HG03175 (cell line): ENCODE data around the gene C20orf202.
"Not testable (repeated sequence)": the region's sequence is repeated elsewhere in the genome, so short reads cannot be mapped to it uniquely, and the experiment has no call there.

Experiments
- ATAC-seq: cut with Tn5 transposase; IDR thresholded peaks from one replicate; pipeline ENCODE4 v1.9.1; 2021; ENCODE audit warnings: mild to moderate bottlenecking, moderate library complexity; ENCODE audit not compliant: unreplicated experiment

Gene C20orf202

DNA sequence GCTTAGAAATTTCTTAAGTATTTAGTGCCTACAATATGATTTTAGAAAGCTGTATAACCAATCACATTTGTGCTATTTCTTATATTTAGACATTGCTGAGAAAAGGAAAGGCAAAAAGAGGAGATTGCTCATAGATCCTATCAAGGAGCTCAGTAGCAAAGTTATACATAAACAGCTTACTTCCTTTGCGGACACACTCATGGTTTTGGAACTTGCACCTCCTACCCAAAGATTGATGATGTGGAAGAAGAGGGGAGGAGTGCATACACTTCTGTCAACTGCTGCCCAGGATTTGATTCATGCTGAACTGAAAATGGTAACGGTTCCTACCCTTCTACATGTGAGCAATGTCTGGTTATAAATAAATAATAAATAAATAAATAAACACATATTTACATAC, 39.3 kb downstream of the C20orf202 start:
- ATAC-seq, result no peak

DNA sequence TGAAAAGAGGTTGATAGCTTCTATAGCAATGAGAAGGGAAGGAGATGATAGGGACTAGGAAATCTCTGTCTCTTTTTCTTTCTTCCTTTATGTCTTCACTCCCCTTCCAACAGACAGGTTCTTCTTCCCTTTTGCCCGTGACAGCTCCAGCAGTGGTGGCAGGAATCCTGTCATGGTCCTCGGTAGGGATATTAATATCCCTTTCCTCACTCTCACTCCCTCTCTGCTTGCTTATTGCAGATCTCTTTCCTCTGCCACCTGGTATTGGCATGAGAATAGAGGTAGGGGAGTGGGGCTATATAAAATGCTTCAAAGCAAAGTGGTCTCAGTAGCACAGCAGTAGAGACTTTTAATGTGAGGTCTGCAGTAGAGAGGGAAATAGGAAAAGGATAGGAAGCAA, 42.3 kb downstream of the C20orf202 start:
- ATAC-seq, result no peak

DNA sequence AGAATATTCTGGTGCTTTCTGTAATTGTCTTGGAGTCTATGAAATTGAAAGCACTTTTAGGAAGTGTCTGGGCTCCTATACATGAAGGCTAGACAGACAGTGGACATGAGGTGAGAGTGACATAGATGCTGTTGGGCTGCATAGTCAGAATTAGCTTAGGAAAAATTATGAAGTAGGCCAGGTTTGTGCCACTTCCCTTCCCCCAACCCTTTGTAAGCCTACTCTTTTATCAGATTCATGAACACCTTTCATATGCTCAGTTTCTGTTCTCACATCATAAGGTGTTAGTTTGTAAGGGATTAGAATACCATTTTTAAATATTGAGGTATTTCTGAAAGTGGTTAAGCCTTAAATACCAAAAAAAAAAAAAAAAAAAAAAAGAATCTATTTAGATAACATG, 44.4 kb downstream of the C20orf202 start:
- ATAC-seq, result no peak

DNA sequence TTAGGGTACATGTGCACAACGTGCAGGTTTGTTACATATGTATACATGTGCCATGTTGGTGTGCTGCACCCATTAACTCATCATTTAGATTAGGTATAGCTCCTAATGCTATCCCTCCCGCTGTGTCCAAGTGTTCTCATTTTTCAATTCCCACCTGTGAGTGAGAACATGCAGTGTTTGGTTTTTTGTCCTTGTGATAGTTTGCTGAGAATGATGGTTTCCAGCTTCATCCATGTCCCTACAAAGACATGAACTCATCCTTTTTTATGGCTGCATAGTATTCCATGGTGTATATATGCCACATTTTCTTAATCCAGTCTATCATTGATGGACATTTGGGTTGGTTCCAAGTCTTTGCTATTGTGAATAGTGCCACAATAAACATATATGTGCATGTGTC, 47.0 kb downstream of the C20orf202 start:
- ATAC-seq, result not testable (repeated sequence)

DNA sequence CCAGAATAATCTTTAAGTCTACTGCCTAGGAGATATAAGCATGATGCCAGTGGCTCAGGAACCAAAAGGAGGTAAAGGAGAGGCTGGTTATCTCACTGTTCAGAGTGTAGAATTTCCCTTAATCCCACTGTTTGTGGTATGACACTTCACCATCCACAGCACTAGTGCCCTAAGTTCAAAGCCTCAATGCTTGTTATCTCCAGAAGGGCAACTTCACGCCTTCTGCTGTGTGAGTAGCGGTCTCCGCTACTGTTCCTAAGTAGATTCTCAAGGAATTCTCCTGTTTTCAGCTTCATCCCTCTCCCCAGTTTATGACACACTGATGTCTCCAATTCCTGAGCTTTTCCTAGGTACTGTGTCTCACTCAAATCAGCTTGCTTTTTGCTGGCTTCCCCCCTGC, 49.2 kb downstream of the C20orf202 start:
- no peak for ATAC-seq

DNA sequence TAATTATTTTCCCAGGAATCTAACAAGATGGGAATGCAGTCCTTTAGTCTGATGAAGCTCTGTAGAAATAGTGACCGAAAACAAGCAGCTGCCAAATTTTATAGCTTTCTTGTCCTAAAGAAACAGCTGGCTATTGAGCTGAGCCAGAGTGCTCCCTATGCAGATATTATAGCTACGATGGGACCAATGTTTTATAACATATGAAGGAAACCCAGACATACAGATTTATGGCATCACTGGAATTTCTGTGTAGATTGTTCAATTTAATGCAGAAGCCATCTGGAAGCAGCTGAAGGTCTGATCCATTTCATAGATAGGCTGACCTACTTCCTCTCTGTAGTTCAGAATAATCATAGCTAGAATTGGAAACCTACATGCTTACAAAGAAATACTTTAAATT, 51.0 kb downstream of the C20orf202 start:
- no peak for ATAC-seq

DNA sequence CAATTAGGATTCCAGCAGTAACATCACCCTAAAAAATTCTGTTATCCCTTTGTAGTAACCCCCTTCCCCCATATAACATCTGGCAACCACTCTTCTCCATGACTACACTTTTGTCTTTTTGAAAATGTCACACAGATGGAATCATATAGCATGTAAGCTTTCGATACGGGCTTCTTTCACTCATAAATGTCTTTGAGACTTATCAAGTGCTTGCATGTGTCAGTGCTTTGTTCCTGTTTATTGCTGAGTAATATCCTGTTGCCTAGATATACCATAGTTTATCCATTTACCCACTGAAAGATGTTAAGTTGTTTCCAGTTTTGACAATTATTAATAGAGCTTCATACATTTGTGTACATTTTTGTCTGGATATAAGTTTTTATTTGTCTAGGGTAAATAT, 52.4 kb downstream of the C20orf202 start:
- no peak for ATAC-seq
